ENCODE measurements around the gene MAML1.

- TF ChIP-seq CTCF (conservative IDR thresholded peaks at IDR 0.05; ENCODE audit: low read depth in 2 of 2) (no peak), POLR2AphosphoS5 (IDR thresholded peaks at IDR 0.05; ENCODE audit: low read depth) (no peak), EZH2 (IDR thresholded peaks at IDR 0.05; ENCODE audit: low read depth, unreplicated experiment) (no peak), CREB1 (CRISPR knock-in tag; IDR thresholded peaks at IDR 0.05; ENCODE audit: low read depth) (no peak), EZH2phosphoT487 (IDR thresholded peaks at IDR 0.05; ENCODE audit: unreplicated experiment) (no peak), REST (IDR thresholded peaks at IDR 0.05; ENCODE audit: unreplicated experiment) (no peak), ZNF114 (CRISPR knock-in tag; IDR thresholded peaks at IDR 0.05) (no peak), ZNF462 (CRISPR knock-in tag; IDR thresholded peaks at IDR 0.05) (no peak), JUNB (IDR thresholded peaks at IDR 0.05; ENCODE audit: unreplicated experiment) (no peak), ZNF331 (CRISPR knock-in tag; IDR thresholded peaks at IDR 0.05; ENCODE audit: low read depth) (no peak), ETS1 (IDR thresholded peaks at IDR 0.05) (no peak), NANOG (IDR thresholded peaks at IDR 0.05; ENCODE audit: borderline replicate concordance) (no peak), STAT1 (IDR thresholded peaks at IDR 0.05; ENCODE audit: unreplicated experiment) (no peak)
Observed at GRCh38 chr5:179819296-179820126, 86.9 kb downstream of the MAML1 start.

Measured in GM23338 (cell line).